Spleen (tissue), 7 donors: ENCODE results near the gene PPP1R2C.

Source experiments
- CTCF ChIP-seq, 11 experiments: fragments of 200-600 bp in 7 of 11; fragments of 450-650 bp in 4 of 11; sonication (generic) in 4 of 11; IDR thresholded peaks in 8 of 11; conservative IDR thresholded peaks in 3 of 11; 1 replicate in 7 of 11; 2 replicates in 4 of 11; pipeline versions ENCODE4 v1.4.0 to v1.8.0; 2016 to 2021; ENCODE audit warnings: antibody characterized with exemption in 11 of 11, inconsistent platforms in 4 of 11, mild to moderate bottlenecking in 1 of 11
- POLR2AphosphoS5 ChIP-seq, 3 donors: sonication (generic); formaldehyde crosslinking; IDR thresholded peaks; one replicate each; pipeline ENCODE4 v1.5.1; 2017; ENCODE audit warnings: antibody characterized with exemption in 3 of 3
- donor health status: DM: no; HTN: no; CAD: no; lungs with moderate emphysema.
- donor health status: DM: no; HTN: no; CAD: no.
- donor health status: DM: no; HTN: no; CAD: no.

DNA sequence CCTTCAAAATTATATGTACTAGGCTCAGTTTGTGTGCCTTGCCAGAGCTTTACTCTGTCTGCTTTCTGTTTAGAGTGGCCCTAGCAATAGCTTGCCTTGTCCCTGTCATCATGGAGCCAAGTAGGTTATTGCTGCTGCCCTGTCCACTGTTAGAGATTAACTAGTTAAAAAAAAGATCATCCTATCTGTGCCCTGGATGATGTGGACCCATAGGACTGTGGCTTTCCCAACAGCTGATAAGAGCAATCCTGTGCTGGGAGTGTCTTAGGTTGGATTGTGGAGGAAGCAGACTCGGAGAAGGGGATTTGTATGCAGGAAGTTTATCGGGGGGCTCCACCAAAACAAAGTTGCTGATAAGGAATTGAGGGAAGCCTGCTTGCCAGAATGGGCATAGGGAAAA is 23.8 kb downstream of the PPP1R2C start:
- TF ChIP-seq CTCF (IDR thresholded peaks at IDR 0.05 in 8 of 11, conservative IDR thresholded peaks at IDR 0.05 in 3 of 11) = no peak
- TF ChIP-seq POLR2AphosphoS5 (IDR thresholded peaks at IDR 0.05) = no peak
